SK-N-SH (cell line): ENCODE data around the gene MINDY3. TPM values are rescaled to one million over a fixed set of nuclear protein-coding genes. Genes with fewer than 3 reads are reported as not detected.
"Not testable (repeated sequence)": the region's sequence is repeated elsewhere in the genome, so short reads cannot be mapped to it uniquely, and the experiment has no call there.

Experiments used
- CTCF ChIA-PET: fragments of 300-600, 350-600 bp; formaldehyde crosslinking; extraction: SDS; loops from one replicate; lab custom pipeline; 2021; lab: Yijun Ruan, JAX
- POLR2A ChIA-PET: fragments of 350-600 bp; sonication (Branson Sonifier 250); formaldehyde crosslinking; extraction: SDS; loops from one replicate; lab custom pipeline; 2020; ENCODE audit warnings: antibody characterized with exemption, inconsistent platforms; lab: Yijun Ruan, JAX
- DNase-seq: peaks from one replicate; pipeline ENCODE4 v3.0.0; 2012
- H2AFZ ChIP-seq: fragments of 200-600 bp; sonication (generic); 2 replicates; pipeline ENCODE4 v1.8.1; 2016; ENCODE audit warnings: antibody characterized with exemption, mild to moderate bottlenecking, low read depth
- H3F3A ChIP-seq: fragments of 200-600 bp; sonication (generic); replicated peaks from 2 replicates; pipeline ENCODE3; 2016; ENCODE audit warnings: antibody characterized with exemption, mild to moderate bottlenecking; ENCODE audit not compliant: insufficient read depth
- H3K27ac ChIP-seq, 2 experiments: fragments of 200-500 bp in 1 of 2; fragments of 200-600 bp in 1 of 2; sonication (Bioruptor generic) in 1 of 2; sonication (generic), shearing (Covaris generic) in 1 of 2; 2 replicates each; pipeline versions ENCODE4 v1.5.1 to v1.6.1; 2014 to 2016; ENCODE audit warnings: low read depth in 2 of 2, inconsistent platforms in 1 of 2, low read length in 1 of 2, mild to moderate bottlenecking in 1 of 2, mixed read lengths in 1 of 2
- H3K27me3 ChIP-seq: fragments of 200-600 bp; sonication (generic), shearing (Covaris generic); 2 replicates; pipeline ENCODE4 v1.6.1; 2016; ENCODE audit warnings: mixed run types; ENCODE audit not compliant: insufficient read depth
- H3K36me3 ChIP-seq, 2 experiments: fragments of 200-500 bp in 1 of 2; fragments of 200-600 bp in 1 of 2; sonication (Bioruptor generic) in 1 of 2; sonication (generic) in 1 of 2; replicated peaks in 1 of 2; 2 replicates each; pipeline versions ENCODE3 to v1.5.1; 2014 to 2016; ENCODE audit warnings: low read length in 1 of 2, mild to moderate bottlenecking in 1 of 2; ENCODE audit not compliant: insufficient read depth in 2 of 2, control insufficient read depth in 1 of 2
- H3K4me1 ChIP-seq, 2 experiments: fragments of 200-500 bp in 1 of 2; fragments of 200-600 bp in 1 of 2; sonication (Bioruptor generic) in 1 of 2; sonication (generic), shearing (Covaris generic) in 1 of 2; 2 replicates each; pipeline versions ENCODE4 v1.5.1 to v1.6.1; 2014 to 2016; ENCODE audit warnings: low read depth in 1 of 2, low read length in 1 of 2, mixed run types in 1 of 2; ENCODE audit not compliant: insufficient read depth in 2 of 2, control insufficient read depth in 1 of 2
- H3K4me2 ChIP-seq: fragments of 200-600 bp; sonication (generic), shearing (Covaris generic); 2 replicates; pipeline ENCODE4 v1.6.1; 2017; ENCODE audit warnings: mixed run types
- H3K4me3 ChIP-seq, 2 experiments: fragments of 200-500 bp in 1 of 2; fragments of 200-600 bp in 1 of 2; sonication (Bioruptor generic) in 1 of 2; sonication (generic), shearing (Covaris generic) in 1 of 2; 2 replicates each; pipeline versions ENCODE4 v1.5.1 to v1.8.1; 2014 to 2016; ENCODE audit warnings: low read depth in 2 of 2, inconsistent platforms in 1 of 2, low read length in 1 of 2, mild to moderate bottlenecking in 1 of 2, mixed read lengths in 1 of 2, moderate library complexity in 1 of 2
- H3K79me2 ChIP-seq: fragments of 200-600 bp; sonication (generic); 2 replicates; pipeline ENCODE4 v1.8.1; 2017; ENCODE audit warnings: mild to moderate bottlenecking; ENCODE audit not compliant: insufficient read depth
- H3K9ac ChIP-seq: fragments of 200-600 bp; sonication (generic); 2 replicates; pipeline ENCODE4 v1.6.1; 2017; ENCODE audit warnings: mixed run types
- H3K9me2 ChIP-seq: fragments of 200-600 bp; sonication (generic); 2 replicates; pipeline ENCODE4 v1.6.1; 2017; ENCODE audit warnings: mixed run types
- H3K9me3 ChIP-seq: fragments of 200-600 bp; sonication (generic); 2 replicates; pipeline ENCODE4 v1.6.1; 2017; ENCODE audit warnings: mixed run types, mild to moderate bottlenecking, moderate library complexity
- H4K20me1 ChIP-seq: fragments of 200-600 bp; sonication (generic); 2 replicates; pipeline ENCODE4 v1.6.1; 2017; ENCODE audit warnings: mild to moderate bottlenecking, mixed run types; ENCODE audit not compliant: insufficient read depth
- FOXJ3 ChIP-seq: sonication (generic); formaldehyde crosslinking; IDR thresholded peaks from 2 replicates; pipeline ENCODE4 v1.5.1; 2020; ENCODE audit warnings: mild to moderate bottlenecking, missing genetic modification reagents
- GABPA ChIP-seq: IDR thresholded peaks from 2 replicates; pipeline ENCODE4 v1.4.0; 2012; ENCODE audit warnings: low read depth, mild to moderate bottlenecking
- GATA2 ChIP-seq: sonication (generic); formaldehyde crosslinking; IDR thresholded peaks from 2 replicates; pipeline ENCODE4 v1.5.0; 2020; ENCODE audit warnings: mild to moderate bottlenecking, missing genetic modification reagents
- JUND ChIP-seq: IDR thresholded peaks from 2 replicates; pipeline ENCODE4 v1.4.0; 2012
- MAX ChIP-seq: IDR thresholded peaks from 2 replicates; pipeline ENCODE4 v1.4.0; 2012; ENCODE audit warnings: low read depth
- MEF2A ChIP-seq: IDR thresholded peaks from 2 replicates; pipeline ENCODE4 v1.4.0; 2012; ENCODE audit warnings: low read depth, borderline replicate concordance
- RCOR1 ChIP-seq: fragments of 150-350 bp; IDR thresholded peaks from 2 replicates; pipeline ENCODE4 v1.6.1; 2017; ENCODE audit warnings: antibody characterized with exemption, low read length
- RFX5 ChIP-seq: IDR thresholded peaks from 2 replicates; pipeline ENCODE4 v1.6.1; 2012; ENCODE audit warnings: mild to moderate bottlenecking, improper control_type of control experiment, low read length
- RXRA ChIP-seq: IDR thresholded peaks from 2 replicates; pipeline ENCODE4 v1.4.0; 2012; ENCODE audit warnings: low read depth, mild to moderate bottlenecking, borderline replicate concordance
- SMC3 ChIP-seq: IDR thresholded peaks from 2 replicates; pipeline ENCODE4 v1.6.1; 2012; ENCODE audit warnings: low read depth, low read length, improper control_type of control experiment
- TAF1 ChIP-seq: IDR thresholded peaks from 2 replicates; pipeline ENCODE4 v1.6.1; 2012; ENCODE audit warnings: low read depth, mild to moderate bottlenecking, low read length, moderate library complexity, borderline replicate concordance
- WGBS: methylation state at CpG from one replicate; pipeline ENCODE4 v1.1.6; 2017; ENCODE audit warnings: low lambda C conversion rate; 5-methylcytosine and 5-hydroxymethylcytosine counted together
- polyA plus RNA-seq, 3 experiments: library from polyadenylated mRNA; depleted of rRNA; stranded (reverse); fragments of >200 nt; gene quantifications; 2 replicates each; pipeline ENCODE4 v1.2.3, GENCODE V29; 2012

Gene MINDY3
- polyA plus RNA-seq, 1 of the 3 experiments (the other 2 are of a cell fraction), result 9.5 TPM

DNA sequence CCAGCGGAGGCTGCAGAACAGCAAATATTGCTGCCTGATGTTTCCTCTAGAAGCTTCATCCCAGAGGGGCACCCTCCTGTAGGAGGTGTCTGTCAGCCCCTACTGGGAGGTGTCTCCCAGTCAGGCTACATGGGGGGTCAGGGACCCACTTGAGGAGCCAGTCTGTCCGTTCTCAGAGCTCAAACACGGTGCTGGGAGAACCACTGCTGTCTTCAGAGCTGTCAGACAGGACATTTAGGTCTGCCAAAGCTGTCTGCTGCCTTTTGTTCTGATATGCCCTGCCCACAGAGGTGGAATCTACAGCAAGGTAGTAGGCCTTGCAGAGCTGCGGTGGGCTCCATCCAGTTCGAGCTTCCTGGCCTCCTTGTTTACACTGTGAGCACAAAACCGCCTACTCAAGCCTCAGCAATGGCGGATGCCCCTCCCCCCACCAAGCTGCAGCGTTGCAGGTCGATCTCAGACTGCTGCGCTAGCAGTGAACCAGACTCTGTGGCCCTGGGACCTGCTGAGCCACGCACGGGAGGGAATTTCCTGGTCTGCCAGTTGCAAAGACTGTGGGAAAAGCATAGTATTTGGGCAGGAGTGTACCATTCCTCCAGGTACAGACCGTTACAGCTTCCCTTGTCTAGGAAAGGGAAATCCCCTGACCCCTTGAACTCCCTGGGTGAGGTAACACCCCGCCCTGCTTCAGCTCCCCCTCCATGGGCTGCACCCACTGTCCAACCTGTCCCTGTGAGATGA lies 17.7 kb upstream of the MINDY3 start:
- H3K4me1 ChIP-seq, result no peaks in the 10 kb centered on the region
- no peak overlapping the region for H3K9ac ChIP-seq
- no peaks in the 10 kb centered on the region for H3F3A ChIP-seq
- no peak overlapping the region for H3K4me2 ChIP-seq
- no peaks in the 10 kb centered on the region for H3K9me2 ChIP-seq
- POLR2A ChIA-PET, result no interaction called here
- H3K36me3 ChIP-seq, result no peaks in the 10 kb centered on the region
- H2AFZ ChIP-seq, result no peak overlapping the region
- H3K4me3 ChIP-seq, result no peak overlapping the region
- no peak overlapping the region for H3K27ac ChIP-seq
- no peaks in the 10 kb centered on the region for H4K20me1 ChIP-seq
- peaks cover 3% of the 10 kb centered on the region; the same call in 1 of the 2 replicates for H3K27me3 ChIP-seq
- CTCF ChIA-PET, result interaction anchor here (1.2 to 3.1 kb wide), 3 partner anchors 9 to 24 kb away, joined by 3 to 16 read pairs (median 7); partner anchors contain the start of gene MINDY3
- WGBS, result 29% methylated on average over 10 of the region's 14 CpGs
- no peaks in the 10 kb centered on the region for H3K9me3 ChIP-seq
- H3K79me2 ChIP-seq, result no peaks in the 10 kb centered on the region
- no peak for DNase-seq
- TF ChIP-seq SMC3, result no peak
- no peak for TF ChIP-seq GABPA
- TF ChIP-seq FOXJ3, result no peak
- TF ChIP-seq JUND, result no peak
- TF ChIP-seq GATA2, result no peak
- TF ChIP-seq RCOR1, result no peak
- no peak for TF ChIP-seq RXRA
- TF ChIP-seq TAF1, result no peak
- no peak for TF ChIP-seq MEF2A
- TF ChIP-seq MAX, result no peak
- TF ChIP-seq RFX5, result no peak

DNA sequence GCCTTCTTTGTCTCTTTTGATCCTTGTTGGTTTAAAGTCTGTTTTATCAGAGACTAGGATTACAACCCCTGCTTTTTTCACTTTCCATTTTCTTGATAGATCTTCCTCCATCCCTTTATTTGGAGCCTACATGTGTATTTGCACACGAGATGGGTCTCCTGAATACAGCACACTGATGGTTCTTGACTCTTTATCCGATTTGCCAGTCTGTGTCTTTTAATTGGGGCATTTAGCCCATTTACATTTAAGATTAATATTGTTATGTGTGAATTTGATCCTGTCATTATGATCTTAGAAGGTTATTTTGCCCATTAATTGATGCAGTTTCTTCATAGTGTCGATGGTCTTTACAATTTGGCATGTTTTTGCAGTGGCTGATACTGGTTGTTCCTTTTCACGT lies 16.0 kb upstream of the MINDY3 start:
- H4K20me1 ChIP-seq, H3K79me2 ChIP-seq, H3K27me3 ChIP-seq, POLR2A ChIA-PET, H3K9me2 ChIP-seq, H3K9me3 ChIP-seq, H3F3A ChIP-seq, H3K4me1 ChIP-seq, H3K4me3 ChIP-seq, H3K9ac ChIP-seq, H3K4me2 ChIP-seq, H2AFZ ChIP-seq, H3K27ac ChIP-seq, H3K36me3 ChIP-seq, DNase-seq: not testable (repeated sequence)
- WGBS, result 13% methylated on average over 4 of the region's 4 CpGs
- CTCF ChIA-PET, result interaction anchor here (1.0 kb wide), 1 partner anchor 1355 kb away, joined by 3 read pairs; no protein-coding TSS in a partner anchor

DNA sequence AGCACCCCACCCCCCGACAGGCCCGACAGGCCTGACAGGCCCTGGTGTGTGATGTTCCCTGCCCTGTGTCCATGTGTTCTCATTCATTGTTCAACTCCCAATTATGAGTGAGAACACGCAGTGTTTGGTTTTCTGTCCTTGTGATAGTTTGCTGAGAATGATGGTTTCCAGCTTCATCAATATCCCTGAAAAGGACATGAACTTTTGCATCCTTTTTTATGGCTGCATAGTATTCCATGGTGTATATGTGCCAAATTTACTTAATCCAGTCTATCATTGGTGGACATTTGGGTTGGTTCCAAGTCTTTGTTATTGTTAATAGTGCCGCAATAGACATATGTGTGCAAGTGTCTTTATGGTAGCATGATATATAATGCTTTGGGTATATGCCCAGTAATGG lies 12.3 kb upstream of the MINDY3 start:
- H3K36me3 ChIP-seq, POLR2A ChIA-PET, H3F3A ChIP-seq, H3K79me2 ChIP-seq, H3K4me1 ChIP-seq, H3K4me3 ChIP-seq, H4K20me1 ChIP-seq, CTCF ChIA-PET, H3K4me2 ChIP-seq, H3K9ac ChIP-seq, H3K27ac ChIP-seq, H3K9me3 ChIP-seq, H2AFZ ChIP-seq, H3K9me2 ChIP-seq, DNase-seq, H3K27me3 ChIP-seq: not testable (repeated sequence)
- WGBS, result 23% methylated on average over 4 of the region's 4 CpGs
